HG02884 (cell line): Measurements from ENCODE around the gene YIPF1.
"Not testable (repeated sequence)": the region's sequence is repeated elsewhere in the genome, so short reads cannot be mapped to it uniquely, and the experiment has no call there.

Experiments used
- ATAC-seq: cut with Tn5 transposase; IDR thresholded peaks from one replicate; pipeline ENCODE4 v1.9.1; 2021; ENCODE audit warnings: mild to moderate bottlenecking, moderate library complexity; ENCODE audit not compliant: unreplicated experiment

YIPF1 gene

DNA sequence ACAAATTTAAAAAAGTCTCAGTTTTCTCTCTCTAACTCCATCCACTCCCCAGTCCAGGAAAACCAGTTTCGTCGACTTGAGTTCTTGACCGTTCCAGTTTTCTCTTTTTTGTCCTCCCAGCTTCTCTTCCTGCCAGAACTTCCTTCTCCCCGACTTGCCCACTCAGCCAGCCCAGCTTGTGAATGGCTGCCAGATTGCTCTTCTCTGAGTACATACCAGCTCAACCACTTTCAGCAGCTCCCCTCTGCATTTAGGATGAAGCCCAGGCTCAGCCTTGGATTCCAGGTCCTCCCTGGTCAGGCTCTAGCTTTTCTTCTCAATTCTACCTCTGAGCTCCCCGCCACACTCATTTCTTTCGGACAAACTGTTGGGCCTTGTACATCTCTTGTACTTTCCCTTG lies 5.8 kb upstream of the YIPF1 start:
- ATAC-seq: no peak

DNA sequence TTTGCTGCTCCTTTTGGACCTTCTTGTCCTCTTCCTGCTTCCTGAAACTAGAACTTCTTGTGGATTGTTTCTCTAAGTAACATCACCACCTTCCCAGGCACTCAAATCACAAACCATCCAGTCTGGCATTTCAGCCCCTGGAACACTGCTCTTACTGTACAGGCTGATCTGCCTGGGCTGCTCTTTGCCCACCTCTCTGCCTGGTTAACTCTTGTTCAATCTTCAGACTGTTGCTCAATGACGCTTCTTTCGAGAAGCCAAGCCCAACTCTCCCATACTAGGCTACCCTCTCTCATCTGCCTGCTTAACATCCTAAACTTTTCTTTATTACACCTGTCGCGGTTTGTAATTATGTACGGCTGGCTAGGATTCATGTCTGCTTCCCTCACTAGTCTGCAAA lies 5.0 kb upstream of the YIPF1 start:
- no peak for ATAC-seq

DNA sequence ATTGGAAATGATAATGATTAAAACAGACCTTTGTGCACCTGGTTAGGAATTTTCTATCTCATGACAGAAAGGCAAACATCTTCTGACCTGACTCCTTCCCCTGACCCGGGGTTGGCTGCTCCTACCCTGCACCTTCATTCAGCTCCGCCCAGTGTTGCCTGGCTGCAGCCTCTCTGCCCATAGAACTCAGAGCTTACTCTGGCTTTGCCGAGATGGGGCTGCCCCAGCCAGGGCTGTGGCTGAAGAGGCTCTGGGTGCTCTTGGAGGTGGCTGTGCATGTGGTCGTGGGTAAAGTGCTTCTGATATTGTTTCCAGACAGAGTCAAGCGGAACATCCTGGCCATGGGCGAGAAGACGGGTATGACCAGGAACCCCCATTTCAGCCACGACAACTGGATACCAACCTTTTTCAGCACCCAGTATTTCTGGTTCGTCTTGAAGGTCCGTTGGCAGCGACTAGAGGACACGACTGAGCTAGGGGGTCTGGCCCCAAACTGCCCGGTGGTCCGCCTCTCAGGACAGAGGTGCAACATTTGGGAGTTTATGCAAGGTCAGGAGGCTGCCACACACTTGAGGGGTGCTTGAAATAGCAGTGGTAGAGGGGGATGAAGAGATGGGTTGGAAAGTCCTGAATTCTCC lies 4.5 kb upstream of the YIPF1 start, which contains the start of gene DIO1:
Gene DIO1 (plus strand): TSS at position 189 of the 638 bp plus-strand sequence. CDS start 24 bp downstream, at position 213.
- no peak for ATAC-seq

- no peak for ATAC-seq
These were observed 3.3 kb upstream of the YIPF1 start for GRCh38 chr1:53892911-53893310.

GRCh38 chr1:53891678-53892077 lies 2.1 kb upstream of the YIPF1 start:
- no peak for ATAC-seq

DNA sequence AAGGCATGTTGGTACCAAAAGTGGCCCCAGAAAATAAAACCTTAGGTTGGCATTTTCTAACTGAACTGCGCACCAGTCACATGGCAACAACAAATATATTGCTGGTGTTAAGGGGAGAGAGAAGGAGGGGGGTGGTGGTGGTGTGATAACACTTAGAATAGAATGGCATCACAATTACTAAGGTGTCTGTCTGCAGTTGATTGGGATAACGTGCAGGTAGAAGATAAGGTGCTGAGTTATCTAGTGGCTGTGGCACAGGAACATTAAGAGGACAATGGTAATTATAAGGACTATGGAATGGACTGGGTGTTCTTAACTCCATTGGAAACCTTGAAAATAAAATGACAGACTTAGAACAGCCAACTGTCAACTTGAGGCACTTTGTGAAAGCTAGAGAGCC lies 1.4 kb upstream of the YIPF1 start:
- ATAC-seq: no peak

DNA sequence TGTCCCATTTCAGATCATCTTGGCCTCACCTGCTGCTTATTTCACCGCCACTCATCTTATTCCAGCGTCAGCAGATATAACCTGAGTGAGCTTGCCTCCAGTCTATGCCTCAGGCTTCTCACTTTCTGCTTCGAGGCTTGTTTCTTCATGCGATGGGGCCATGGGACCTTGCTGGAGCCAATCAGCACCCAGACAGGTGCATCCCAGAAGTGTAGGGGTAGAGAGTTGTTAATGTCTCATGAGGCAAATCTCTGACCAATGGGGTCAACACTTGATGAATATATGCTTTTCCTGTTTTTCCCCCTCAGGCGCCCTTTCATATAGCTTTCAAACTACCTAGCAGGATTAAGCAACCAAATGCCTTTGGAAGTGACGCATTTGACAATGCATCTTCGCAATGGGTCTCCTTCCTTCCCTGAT lies 935 bp upstream of the YIPF1 start:
- ATAC-seq: peak; percentile 4

DNA sequence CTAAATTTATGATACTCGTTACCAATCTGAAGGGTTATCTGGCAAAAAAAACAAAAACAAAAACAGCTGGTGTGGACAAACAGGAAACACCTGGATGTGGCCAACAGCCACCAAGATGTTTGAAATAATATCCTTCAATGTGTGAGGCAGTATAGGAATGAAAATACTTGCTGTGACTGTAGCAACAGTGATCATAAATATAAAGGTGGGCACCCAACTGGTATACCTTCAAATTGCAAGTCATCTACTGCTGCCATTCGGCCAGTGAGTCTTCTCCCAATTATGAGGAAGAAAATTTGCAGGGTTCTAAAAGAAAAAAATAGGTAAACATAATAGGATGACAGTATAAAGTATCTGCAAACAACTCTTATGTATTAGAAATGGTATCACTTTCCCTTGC lies 916 bp downstream of the YIPF1 start:
- no peak for ATAC-seq

DNA sequence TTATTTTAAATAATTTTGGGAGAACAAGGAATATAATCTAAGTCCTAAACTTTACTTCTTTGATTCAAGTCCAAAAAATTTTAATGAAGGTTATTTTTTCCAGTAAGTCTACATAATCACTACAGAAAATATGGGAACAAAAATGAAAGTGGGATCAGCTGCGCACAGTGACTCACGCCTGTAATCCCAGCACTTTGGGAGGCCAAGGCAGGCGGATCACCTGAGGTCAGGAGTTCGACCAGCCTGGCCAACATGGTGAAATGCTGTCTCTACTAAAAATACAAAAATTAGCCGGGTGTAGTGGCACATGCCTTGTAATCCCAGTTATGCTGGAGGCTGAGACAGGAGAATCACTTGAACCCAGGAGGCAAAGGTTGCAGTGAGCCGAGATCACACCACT lies 6.0 kb downstream of the YIPF1 start:
- not testable (repeated sequence) for ATAC-seq

- ATAC-seq: not testable (repeated sequence)
These were observed 7.7 kb downstream of the YIPF1 start for GRCh38 chr1:53881853-53882252.

GRCh38 chr1:53878492-53879105 lies 11.0 kb downstream of the YIPF1 start:
- no peak for ATAC-seq

DNA sequence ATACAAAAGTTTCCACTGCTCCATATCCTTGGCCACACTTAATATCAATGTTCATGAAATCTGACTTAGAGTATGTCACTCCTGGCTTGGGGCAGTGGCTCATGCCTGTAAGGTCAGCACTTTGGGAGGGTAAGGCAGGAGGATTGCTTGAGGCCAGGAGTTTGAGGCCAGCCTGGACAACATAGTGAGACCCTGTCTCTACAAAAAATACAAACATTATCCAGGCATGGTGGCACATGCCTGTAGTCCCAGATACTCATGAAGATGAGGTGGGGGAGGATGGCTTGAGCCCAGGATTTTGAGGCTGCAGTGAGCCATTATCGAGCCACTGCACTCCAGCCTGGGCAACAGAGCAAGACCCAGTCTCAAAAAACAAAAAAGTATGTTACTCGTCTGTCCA lies 14.4 kb downstream of the YIPF1 start:
- ATAC-seq: not testable (repeated sequence)

GRCh38 chr1:53871773-53872484 lies 17.7 kb downstream of the YIPF1 start:
- ATAC-seq: no peak

GRCh38 chr1:53871221-53871620 lies 18.4 kb downstream of the YIPF1 start:
- no peak for ATAC-seq

DNA sequence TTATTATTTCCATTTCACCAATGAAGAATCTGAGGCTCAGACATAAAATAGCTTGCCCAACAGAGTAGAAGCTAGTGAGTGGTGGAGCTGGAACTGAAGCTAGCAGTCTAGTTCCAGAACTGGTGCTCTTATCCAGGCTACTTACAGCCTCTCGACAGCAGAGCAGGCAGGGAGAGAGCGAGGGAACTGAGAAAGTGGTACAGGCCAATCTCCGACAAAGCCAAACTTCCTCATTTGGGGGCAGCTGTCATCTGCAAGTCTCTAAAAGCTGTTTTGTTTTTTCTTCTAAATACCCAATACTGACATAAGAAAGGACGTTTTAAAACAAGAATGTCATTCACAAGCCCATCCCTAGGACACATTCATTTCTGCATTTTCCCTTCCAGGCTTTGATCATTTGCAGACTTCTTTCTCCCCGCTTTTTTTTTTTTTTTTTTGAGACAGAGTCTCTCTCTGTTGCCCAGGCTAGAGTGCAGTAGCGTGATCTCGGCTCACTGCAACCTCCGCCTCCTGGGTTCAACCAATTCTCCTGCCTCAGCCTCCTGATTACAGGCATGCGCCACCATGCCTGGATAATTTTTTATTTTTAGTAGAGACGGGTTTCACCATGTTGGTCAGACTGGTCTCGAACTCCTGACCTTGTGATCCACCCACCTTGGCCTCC lies 20.0 kb downstream of the YIPF1 start:
- no peak for ATAC-seq

- no peak for ATAC-seq
These were observed 21.0 kb downstream of the YIPF1 start for GRCh38 chr1:53868565-53868964.

DNA sequence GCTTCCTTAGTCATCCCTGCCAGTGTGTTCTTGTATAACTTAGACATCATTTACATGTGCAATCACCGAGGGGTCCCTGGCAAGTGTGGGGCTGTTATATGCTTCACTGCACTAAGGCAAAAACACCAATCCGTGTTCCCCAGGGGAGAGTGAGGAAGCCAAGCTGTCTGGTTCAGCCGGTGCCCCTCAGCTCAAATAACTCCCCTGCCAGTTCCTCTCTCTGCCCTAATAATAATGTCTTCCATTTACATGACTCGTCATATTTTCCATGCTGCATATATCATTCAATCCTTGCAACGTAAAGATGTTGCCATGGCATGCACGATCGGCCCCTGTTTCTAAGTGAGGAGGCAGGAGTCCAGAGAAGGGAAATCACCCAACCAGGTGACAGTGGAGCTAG lies 27.1 kb downstream of the YIPF1 start:
- ATAC-seq: no peak

- ATAC-seq: no peak
These were observed 28.6 kb downstream of the YIPF1 start for GRCh38 chr1:53860967-53861411.

DNA sequence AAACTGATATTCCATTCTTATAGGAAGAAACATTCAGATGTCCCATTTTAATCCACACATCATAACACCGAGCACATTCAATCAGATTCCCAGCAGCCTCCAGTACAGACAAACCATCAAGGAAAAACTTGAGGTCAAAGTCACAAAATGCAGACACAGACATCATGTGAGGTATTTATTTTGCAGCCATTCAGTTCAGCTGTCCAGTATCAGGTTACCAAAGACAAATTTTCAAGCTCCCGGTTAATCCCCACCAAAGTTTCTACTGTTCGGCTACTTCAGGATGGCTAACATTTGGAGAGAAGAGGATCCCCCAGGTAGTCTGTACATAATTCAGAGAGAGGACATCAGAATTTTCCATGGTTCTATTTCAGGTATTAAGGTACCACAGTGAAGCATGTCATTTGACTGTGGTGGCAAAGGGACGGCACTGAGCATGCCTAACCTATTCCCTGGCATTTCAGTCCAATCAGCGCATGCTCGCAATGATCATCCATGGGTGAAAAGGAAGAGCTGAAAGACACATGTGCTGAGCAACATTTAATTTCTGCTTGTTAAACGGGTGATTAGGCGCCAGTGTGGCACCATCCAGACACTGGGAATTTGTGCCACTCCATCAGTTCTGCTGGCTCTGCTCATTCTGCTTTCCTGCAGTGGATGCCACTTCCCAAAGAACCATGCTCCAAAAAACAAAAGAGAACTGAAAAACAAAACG lies 37.9 kb downstream of the YIPF1 start:
- no peak for ATAC-seq

- ATAC-seq: no peak
These were observed 39.4 kb downstream of the YIPF1 start for GRCh38 chr1:53850082-53850673.
